Left forelimb (tissue), 1 donor: Measurements from ENCODE around the gene UBE2J1.
A peak's percentile ranks its signal among the peaks of the same experiment; 100 is the strongest.
"Not testable (repeated sequence)": the region's sequence is repeated elsewhere in the genome, so short reads cannot be mapped to it uniquely, and the experiment has no call there.

Experiments used
- DNase-seq: peaks from one replicate; pipeline ENCODE4 v3.0.0-alpha.2; 2018; ENCODE audit warnings: low spot score

The UBE2J1 gene

DNA sequence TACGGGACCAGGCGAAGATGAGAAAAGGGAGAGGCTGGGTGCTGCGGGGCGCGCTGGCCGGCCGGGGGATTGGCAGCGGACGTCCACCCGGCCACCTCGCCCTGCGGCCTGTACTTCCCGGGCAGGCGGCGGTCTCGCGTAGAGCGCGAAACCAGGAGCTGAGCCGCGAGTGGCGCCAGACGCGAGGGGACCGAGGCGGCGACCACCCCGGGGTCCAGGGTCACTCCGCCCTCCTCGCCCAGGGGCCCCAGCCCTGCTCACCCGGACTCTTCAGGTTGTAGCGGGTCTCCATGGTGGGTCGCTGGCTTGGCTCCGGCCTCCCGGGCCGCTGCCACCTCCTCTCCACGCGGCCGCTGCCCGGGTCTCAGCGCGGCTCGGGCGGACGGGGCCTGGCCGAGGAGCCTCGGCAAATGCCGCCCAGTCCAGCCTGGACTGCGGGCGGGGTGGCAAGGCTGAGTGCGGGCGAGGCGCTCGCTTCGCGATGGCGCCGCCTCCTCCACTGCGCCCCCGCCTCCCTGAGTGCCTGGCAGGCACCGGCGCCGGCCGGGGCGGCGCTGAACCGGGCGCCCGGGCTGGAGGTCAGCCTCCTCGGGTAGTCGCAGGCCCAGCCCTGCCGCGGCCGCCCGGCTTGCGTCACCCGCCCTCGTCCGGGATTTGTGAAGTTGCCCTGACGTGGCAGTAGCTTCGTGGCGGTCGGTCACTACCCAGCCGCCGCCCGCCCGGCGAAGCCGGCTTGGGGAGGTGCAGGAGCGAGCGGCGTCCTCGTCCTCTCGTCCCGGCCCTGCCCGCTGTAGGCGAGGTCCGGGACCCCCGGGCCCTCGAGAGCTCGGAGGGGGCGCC is at the start of gene UBE2J1:
UBE2J1 (minus strand) TSS at position 445 of the 840 bp plus-strand sequence; CDS start at position 292, 153 bp downstream.
- peak; percentile 94 for DNase-seq

DNA sequence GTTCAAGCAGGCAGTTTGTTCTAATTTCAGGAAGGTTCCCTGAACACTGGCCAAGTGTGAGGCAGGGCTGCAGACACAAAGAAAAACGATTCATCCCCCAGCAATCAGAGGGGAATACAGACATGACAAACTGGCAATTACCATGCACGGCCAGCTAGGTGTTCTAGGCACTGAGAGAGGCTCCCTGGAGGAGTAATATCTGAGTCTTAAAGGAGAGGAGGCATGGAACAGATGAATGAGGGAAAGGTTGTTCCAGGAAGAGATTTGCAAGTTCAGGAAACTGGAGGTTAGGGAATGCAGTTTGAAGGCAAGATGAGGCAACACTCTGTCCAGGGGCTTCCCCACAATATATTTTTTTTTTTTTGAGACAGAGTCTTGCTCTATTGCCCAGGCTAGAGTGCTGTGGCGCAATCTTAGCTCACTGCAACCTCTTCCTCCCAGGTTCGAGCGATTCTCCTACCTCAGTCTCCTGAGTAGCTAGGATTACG is 48.4 kb upstream of the UBE2J1 start:
- no peak for DNase-seq

- no peak for DNase-seq
These were observed 47.5 kb upstream of the UBE2J1 start for GRCh38 chr6:89400050-89400449.

GRCh38 chr6:89398762-89399525 is 46.4 kb upstream of the UBE2J1 start:
- DNase-seq = no peak

DNA sequence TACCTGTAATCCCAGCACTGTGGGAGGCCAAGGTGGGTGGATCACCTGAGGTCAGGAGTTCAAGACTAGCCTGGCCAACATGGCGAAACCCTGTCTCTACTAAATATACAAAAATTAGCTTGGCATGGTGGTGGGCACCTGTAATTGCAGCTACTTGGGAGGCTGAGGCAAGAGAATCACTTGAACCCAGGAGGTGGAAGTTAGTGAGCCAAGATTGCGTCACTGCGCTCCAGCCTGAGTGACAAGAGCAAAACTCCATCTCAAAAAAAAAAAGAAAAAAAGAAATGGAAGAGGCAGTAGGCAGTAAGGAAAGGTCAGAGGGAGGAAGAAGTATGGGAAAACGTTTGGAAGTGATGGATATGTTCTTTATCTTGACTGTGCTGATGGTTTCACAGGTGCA is 45.4 kb upstream of the UBE2J1 start:
- not testable (repeated sequence) for DNase-seq

GRCh38 chr6:89393659-89394058 is 41.1 kb upstream of the UBE2J1 start:
- DNase-seq = no peak

- no peak for DNase-seq
These were observed 40.3 kb upstream of the UBE2J1 start for GRCh38 chr6:89392823-89393222.

DNA sequence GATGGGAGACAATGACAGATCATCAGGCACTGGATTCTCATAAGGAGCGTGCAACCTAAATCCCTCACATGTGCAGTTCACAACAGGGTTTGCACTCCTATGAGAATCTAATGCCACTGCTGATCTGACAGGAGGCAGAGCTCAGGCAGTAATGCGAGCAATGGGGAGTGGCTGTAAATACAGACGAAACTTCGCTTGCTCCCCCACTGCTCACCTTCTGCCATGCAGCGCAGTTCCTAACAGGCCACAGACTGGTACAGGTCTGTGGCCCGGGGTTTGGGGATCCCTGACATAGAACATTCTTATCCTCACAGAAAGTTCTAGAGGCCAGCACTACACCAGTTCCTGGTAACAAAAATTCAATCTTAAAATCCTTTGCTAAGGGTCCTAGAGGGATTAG is 36.3 kb upstream of the UBE2J1 start:
- no peak for DNase-seq

DNA sequence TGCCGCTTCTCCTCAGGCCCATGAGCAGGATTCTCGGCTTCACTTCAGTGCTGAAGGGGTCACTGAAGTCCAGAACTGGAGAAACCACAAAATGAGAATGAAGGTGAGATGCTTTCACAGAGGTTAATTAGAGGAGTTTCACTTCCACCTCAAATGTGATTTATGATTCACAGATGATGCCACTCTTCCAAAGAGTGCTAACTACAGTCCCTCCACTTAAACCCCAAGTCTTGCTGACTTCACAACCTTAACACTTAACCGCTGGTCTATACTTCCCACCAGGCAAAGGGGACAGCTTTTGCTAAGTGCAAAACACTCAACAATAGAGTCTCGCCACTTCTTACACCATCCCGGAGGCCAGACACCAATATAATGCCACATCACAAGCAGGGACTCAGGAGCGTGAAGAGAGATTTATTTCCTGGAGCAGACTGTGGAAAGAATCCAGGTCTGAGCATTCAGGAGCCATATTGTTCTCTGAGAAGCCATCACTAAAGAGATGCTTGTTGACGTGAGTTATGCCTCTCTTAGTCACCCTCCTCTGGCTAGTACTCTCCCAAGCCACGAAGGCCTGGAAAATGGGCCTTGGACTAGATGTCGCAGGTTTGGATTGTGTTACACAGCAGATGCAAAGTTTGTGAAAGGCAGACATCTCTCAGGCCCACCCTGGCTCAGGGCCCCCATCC is 35.1 kb upstream of the UBE2J1 start:
- no peak for DNase-seq

DNA sequence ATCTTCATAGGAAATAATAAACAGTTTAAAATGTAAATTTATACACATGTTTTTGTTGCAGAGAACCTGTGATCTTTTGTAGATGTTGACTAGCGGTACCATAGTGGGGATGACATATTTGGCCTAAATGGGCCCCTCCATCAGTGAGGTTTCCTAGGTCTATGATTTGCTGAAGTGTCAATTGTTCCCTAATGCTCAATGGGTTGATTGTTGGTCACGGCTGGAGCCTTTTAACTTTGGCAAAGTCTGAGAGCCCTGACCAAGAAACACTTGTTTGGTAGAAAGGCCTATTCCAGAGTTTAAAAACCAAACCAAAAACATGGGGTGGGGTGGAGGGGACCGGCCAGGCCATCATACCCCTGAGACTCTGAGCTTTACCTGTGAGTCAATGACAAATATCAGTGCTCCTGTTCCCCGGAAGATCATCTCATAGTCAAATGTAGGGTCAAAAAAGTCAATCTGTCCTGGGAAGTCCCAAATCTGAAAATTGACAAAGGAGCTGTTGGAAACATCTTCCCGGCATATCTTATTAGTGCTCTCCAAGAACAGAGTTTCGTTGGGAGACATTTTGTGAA is 34.5 kb upstream of the UBE2J1 start:
- DNase-seq = no peak

GRCh38 chr6:89385846-89386245 is 33.3 kb upstream of the UBE2J1 start:
- DNase-seq = no peak

DNA sequence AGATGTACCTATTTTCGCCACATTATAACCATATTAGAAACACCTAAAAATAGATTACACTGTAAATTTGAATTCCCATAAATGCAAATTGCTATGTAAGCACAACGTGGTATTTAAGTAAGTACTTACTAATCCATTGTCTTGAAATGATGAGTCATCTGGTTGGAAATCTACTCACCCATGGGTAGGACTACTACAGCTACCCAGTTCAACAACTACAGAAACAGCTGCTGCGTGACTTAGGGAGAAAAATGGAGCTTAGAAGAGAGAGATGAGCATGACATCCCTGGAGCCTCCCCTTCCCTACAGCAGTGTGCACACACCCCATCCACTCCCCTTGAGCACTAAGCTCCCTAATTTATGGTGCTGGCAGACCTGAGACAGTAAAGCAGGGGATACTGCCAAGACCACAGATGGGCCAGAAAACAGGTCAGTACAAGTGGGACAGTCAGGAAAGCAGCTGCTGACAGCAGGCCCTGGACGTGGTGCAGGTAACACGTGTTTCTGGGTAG is 32.7 kb upstream of the UBE2J1 start:
- no peak for DNase-seq

DNA sequence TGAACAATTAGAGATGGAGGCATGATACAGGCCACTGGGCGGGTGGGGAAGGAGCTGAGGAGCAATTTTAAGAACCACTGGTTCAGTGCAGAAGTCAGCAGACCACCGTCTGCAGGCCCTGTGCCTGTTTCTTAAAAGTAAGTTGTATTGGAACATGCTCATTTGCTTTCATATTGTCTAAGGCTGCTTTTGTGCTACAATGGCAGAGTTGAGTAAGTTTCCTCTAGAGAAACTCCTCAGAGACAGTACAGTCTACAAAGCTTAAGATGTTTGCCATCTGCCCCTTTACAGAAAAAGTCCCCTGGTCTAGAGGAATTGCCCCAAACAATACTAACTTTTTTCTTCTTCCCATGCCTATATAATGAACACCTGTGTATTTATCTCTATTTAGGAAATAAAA is 28.5 kb upstream of the UBE2J1 start:
- no peak for DNase-seq

DNA sequence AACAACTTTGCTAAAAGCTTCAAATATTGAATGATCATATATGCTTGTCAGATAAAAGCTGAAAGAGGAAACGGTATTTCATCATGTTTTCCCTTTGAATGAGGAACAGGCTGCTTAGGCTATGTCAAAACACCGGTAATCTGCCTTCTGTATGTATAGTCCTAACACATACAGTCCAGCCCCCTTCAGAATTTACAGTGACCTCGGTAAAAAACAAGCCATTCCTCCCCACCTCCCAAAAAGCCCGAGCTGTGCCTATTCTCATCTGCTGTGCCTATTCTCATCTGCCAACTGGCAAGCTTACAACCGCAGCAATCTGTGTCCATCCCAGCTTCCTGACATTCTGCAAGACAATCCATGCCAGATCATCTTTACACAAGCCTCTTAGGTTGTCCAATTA is 26.8 kb upstream of the UBE2J1 start:
- DNase-seq = no peak

DNA sequence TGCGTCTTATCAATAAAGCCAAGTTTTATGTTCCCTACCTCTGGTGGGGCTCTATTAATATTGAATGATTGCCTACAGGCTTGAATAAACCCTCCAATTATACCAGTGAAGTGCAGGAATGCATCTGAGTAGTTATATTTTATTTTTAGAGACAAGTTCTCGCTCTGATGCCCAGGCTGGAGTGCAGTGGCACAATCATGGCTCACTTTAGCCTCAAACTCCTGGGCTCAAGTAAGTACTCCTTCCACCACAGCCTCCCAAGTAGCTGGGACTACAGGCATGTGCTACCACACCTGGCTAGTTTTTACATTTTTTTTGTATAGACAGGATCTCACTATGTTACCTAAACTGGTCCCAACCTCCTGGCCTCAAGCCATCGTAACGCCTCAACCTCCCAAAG is 26.1 kb upstream of the UBE2J1 start:
- DNase-seq = no peak

GRCh38 chr6:89375427-89376267 is 23.1 kb upstream of the UBE2J1 start:
- DNase-seq = no peak

- DNase-seq = no peak
These were observed 20.0 kb upstream of the UBE2J1 start for GRCh38 chr6:89372506-89372901.

DNA sequence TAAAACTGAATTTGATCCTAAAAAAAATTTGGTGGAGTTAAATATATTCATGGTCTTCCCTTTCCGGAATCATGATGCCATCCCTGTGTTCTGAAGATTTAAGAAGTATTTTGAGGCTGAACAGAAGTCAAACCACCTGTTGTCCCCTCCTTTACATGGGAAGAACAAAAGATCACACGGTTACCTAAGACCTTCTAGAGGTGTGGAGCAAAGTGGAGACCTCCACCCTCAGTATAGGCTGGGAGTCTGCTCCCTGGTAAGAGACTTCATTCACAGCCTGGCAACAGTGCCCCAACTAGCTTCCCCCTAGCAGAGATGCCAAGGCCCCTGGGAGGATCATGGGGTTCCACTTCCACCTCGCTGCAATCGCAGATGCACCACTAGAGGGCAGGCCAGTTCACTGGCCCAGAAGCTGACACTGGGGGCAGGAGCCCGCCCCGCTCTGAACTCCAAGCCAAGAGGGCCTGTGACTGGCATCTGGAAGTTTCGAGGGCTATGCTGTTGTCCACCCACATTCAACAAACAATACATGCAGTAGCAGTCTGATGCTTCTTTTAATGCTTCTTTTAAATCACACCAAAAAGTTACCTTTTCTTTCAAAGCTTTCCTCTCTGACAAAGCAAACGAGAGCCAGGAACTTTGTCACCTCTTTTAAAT is 19.5 kb upstream of the UBE2J1 start:
- DNase-seq = no peak

DNA sequence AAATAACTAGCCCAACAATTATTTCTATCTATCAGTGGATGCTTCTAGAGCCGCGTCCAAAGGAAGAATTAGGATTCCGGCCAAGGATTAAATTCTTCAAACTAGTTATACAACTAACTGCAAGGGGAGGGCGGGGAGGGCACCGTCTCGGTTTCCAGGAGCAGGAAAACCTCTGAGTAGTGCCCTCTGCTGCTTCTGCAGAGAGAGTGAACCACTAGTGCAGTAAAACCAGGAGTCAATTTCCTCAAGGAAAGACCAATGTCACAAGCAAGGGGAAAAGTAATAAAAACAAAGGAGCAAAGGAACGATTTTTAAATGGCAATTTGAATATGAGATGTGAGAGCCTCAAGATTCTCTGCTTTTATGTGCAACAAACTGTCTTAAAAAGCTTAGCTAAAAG is 16.5 kb upstream of the UBE2J1 start:
- DNase-seq = no peak

DNA sequence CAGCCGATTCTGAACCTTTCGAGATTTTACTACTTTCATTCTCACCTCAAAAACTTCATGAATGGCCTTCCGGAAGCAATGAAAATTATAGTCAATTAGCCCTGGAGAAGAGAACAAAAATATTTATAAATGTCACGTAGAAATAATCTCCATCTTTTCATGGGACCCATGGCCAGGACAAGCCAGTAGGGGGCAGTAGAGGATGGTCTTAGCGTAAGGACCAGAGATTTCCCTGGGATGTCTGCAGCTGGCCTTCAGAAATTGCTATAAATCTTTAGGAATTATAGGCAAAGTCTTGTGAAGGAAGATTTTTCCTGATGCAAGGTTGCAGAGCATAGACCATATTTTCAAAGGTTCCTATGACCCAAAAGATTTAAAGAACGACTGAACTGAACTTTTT is 15.6 kb upstream of the UBE2J1 start:
- peak; percentile 70 for DNase-seq

DNA sequence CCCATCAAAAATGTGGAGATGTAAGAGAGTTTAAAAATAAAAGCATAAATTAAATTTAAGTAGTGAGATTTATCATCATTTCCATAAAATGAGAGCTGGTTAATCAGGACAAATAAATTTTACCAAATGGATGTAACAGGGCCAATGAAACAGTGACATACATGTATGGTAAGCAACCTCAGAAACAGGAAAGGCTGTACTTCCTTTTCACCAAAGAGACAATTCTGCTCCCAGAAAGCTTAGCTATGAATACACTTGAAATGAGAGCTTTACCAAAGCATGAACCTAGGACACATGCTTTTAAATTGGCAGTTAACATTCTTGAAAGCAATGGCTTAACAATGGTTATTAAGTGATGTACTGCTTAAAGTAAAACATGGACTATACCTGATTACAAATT is 12.1 kb upstream of the UBE2J1 start:
- no peak for DNase-seq
